ENCODE measurements around the gene CTNND2.
"Not testable (repeated sequence)": the region's sequence is repeated elsewhere in the genome, so short reads cannot be mapped to it uniquely, and the experiment has no call there.

The CTNND2 gene

DNA sequence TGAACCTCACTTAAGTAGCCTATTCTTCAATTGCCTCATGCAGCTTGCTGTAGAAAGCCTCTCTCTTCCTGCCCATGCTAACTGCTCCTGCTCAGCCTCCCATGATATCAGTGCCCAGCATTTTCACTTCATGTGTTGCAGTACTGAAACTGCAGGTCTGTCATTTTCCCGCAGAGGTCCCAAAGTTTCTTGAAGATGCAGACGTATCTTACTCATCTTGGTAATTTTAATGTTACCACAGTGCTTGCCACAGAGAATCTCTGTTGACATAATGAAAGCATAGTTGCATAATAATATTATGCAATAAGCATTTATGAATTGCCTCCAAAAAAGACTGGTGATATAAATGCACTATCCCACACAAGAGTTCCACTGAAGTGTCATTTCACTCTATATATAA, 582.1 kb downstream of the CTNND2 start:
- H3K4me3 ChIP-seq (ENCODE audit: low read depth, low read length): no peak overlapping the region
- H3K27ac ChIP-seq: no peak overlapping the region
- H3K9me3 ChIP-seq (ENCODE audit: severe bottlenecking): no peaks in the 10 kb centered on the region
- H3K27me3 ChIP-seq (ENCODE audit: insufficient read depth, low read depth, severe bottlenecking): no peaks in the 10 kb centered on the region
- H3K36me3 ChIP-seq: no peaks in the 10 kb centered on the region
- TF ChIP-seq, protein P1, sequence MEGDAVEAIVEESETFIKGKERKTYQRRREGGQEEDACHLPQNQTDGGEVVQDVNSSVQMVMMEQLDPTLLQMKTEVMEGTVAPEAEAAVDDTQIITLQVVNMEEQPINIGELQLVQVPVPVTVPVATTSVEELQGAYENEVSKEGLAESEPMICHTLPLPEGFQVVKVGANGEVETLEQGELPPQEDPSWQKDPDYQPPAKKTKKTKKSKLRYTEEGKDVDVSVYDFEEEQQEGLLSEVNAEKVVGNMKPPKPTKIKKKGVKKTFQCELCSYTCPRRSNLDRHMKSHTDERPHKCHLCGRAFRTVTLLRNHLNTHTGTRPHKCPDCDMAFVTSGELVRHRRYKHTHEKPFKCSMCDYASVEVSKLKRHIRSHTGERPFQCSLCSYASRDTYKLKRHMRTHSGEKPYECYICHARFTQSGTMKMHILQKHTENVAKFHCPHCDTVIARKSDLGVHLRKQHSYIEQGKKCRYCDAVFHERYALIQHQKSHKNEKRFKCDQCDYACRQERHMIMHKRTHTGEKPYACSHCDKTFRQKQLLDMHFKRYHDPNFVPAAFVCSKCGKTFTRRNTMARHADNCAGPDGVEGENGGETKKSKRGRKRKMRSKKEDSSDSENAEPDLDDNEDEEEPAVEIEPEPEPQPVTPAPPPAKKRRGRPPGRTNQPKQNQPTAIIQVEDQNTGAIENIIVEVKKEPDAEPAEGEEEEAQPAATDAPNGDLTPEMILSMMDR (IDR thresholded peaks at IDR 0.05; ENCODE audit: low read depth, low read length): no peak
- no peak for DNase-seq

DNA sequence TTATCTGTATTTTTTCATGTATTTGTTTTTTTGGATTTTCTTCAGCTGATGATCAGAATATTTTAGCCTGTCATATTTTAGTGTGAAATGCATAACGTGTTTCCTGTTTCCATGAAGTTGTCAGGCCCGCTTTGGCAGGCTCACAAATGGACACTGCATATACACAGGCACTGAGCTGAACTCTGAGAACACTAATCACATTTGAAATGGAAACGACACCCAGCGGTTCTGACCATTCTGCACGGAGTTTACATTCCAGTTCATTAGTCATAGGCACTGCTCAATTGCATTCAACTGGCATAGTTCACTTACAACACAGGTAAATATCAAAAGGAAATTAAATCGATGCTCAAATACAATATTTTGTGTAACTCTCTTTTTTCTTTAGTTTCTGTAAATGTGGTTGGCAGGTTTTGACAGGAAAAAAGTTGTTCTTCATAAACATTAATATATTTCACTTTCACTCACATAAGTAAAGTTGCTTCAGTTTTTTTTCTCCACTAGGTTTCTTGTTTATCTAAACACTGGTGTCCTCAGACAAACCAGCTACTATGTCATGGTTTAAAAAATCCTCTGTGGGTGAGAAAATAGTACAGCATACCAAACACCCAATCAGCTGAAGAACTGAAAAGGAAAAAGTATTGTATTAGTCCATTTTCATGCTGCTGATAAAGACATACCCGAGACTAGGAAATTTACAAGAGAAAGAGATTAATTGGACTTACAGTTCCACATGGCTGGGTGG, 584.2 kb downstream of the CTNND2 start:
- H3K27ac ChIP-seq: no peak overlapping the region
- H3K27me3 ChIP-seq (ENCODE audit: insufficient read depth, low read depth, severe bottlenecking): no peaks in the 10 kb centered on the region
- no peaks in the 10 kb centered on the region for H3K36me3 ChIP-seq
- H3K9me3 ChIP-seq (ENCODE audit: severe bottlenecking): no peaks in the 10 kb centered on the region
- DNase-seq: no peak
- no peak overlapping the region for H3K4me3 ChIP-seq (ENCODE audit: low read depth, low read length)
- TF ChIP-seq, protein P1 (IDR thresholded peaks at IDR 0.05; ENCODE audit: low read depth, low read length): no peak

DNA sequence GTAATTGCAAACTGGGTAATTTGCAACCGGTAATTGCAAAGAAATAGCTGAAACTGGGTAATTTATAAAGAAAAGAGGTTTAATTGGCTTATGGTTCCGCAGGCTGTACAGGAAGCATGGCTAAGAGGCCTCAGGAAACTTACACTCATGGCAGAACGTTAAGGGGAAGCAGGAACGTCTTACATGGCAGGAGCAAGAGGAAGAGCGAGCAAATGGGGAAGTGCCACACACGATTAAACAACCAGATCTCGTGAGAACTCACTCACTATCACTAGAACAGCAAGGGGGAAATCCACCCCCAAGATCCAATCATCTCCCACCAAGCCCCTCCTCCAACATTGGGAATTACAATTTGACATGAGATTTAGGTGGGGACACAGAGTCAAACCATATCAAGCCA, 590.6 kb downstream of the CTNND2 start:
- H3K4me3 ChIP-seq (ENCODE audit: low read depth, low read length); H3K9me3 ChIP-seq (ENCODE audit: severe bottlenecking); H3K27ac ChIP-seq; DNase-seq; H3K27me3 ChIP-seq (ENCODE audit: insufficient read depth, low read depth, severe bottlenecking); H3K36me3 ChIP-seq: not testable (repeated sequence)

DNA sequence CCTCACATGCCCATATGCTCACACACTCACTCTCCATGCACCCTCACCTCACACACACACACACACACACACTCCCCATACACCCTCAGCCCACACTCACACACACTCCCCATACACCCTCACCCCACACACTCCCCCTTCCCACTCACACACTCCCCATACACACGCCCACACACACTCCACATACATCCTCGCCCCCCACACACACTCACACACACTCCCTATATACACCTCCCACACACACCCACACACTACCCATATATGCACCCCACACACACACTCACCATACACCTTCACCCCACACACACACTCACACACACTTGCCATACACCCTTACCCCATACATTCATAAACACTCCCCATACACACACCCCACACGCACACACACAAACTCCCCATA, 592.5 kb downstream of the CTNND2 start:
- no peaks in the 10 kb centered on the region for H3K9me3 ChIP-seq (ENCODE audit: severe bottlenecking)
- H3K4me3 ChIP-seq (ENCODE audit: low read depth, low read length): no peak overlapping the region
- no peak overlapping the region for H3K27ac ChIP-seq
- no peak for DNase-seq
- TF ChIP-seq, protein P1 (IDR thresholded peaks at IDR 0.05; ENCODE audit: low read depth, low read length): no peak
- H3K27me3 ChIP-seq (ENCODE audit: insufficient read depth, low read depth, severe bottlenecking): no peaks in the 10 kb centered on the region
- no peaks in the 10 kb centered on the region for H3K36me3 ChIP-seq

DNA sequence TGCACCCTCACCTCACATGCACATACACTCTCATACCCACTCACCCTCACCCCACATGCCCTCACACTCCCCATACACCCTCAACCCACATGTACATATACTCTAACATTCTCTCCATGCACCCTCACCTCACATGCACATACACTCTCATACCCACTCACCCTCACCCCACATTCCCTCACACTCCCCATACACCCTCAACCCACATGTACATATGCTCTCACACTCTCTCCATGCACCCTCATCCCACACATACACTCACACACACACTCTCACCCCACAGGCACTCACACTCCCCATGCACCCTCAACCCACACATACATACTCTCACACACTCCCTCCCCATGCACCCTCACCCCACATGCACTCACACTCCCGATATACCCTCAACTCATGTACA, 593.0 kb downstream of the CTNND2 start:
- Histone ChIP-seq H3K27ac (no peak overlapping the region), H3K4me3 (ENCODE audit: low read depth, low read length) (no peak overlapping the region), H3K9me3 (ENCODE audit: severe bottlenecking) (no peaks in the 10 kb centered on the region), H3K36me3 (no peaks in the 10 kb centered on the region), H3K27me3 (ENCODE audit: insufficient read depth, low read depth, severe bottlenecking) (no peaks in the 10 kb centered on the region)
- TF ChIP-seq, protein P1 (IDR thresholded peaks at IDR 0.05; ENCODE audit: low read depth, low read length): no peak
- no peak for DNase-seq

DNA sequence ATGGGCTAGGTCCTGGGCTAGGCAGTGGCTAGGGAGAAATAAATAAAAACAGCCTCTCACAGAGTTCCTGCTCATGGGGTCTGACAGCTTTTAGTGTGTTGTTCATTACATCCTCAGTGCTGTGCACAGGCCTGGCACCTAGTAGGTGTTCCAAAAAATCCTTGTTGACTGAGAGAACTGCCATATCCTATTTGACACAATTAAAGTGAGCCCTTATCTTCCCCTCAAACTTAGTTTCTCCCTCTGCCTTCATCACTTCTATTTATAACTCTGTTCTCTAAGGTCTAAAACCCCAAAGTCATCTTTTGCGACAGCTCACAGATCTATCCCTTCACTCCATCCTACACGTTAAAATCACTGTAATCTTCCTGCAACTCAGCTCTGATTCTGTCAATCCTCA, 594.1 kb downstream of the CTNND2 start:
- H3K27me3 ChIP-seq (ENCODE audit: insufficient read depth, low read depth, severe bottlenecking): no peaks in the 10 kb centered on the region
- no peak overlapping the region for H3K27ac ChIP-seq
- TF ChIP-seq, protein P1 (IDR thresholded peaks at IDR 0.05; ENCODE audit: low read depth, low read length): no peak
- H3K4me3 ChIP-seq (ENCODE audit: low read depth, low read length): no peak overlapping the region
- DNase-seq: no peak
- no peaks in the 10 kb centered on the region for H3K36me3 ChIP-seq
- H3K9me3 ChIP-seq (ENCODE audit: severe bottlenecking): no peaks in the 10 kb centered on the region
